Omental fat pad (tissue), 4 donors: ENCODE results near the gene PRORP. TPM values are rescaled to one million over a fixed set of nuclear protein-coding genes. Genes with fewer than 3 reads are reported as not detected.

ENCODE experiments used
- ATAC-seq: fragments of 150-250 bp; one replicate; pipeline ENCODE4 v1.9.1; 2016; ENCODE audit warnings: mild to moderate bottlenecking, moderate library complexity; ENCODE audit not compliant: low FRiP score
- DNase-seq: peaks from one replicate; pipeline ENCODE4 v3.0.0-alpha.2; 2019; ENCODE audit warnings: low spot score
- CTCF ChIP-seq, 3 donors: fragments of 450-650 bp; IDR thresholded peaks; one replicate each; pipeline ENCODE4 v1.5.1; 2016 to 2017; ENCODE audit warnings: antibody characterized with exemption in 3 of 3, mild to moderate bottlenecking in 3 of 3, moderate library complexity in 2 of 3
- total RNA-seq, 4 donors: library from RNA; depleted of rRNA; stranded (reverse); fragments of >200 nt; gene quantifications; one replicate each; pipeline ENCODE4 v1.1.0, GENCODE V29; 2016

PRORP gene
- total RNA-seq, 4 donors from 2014 or later = 19.4 to 31.4 (median 24.1) TPM

DNA sequence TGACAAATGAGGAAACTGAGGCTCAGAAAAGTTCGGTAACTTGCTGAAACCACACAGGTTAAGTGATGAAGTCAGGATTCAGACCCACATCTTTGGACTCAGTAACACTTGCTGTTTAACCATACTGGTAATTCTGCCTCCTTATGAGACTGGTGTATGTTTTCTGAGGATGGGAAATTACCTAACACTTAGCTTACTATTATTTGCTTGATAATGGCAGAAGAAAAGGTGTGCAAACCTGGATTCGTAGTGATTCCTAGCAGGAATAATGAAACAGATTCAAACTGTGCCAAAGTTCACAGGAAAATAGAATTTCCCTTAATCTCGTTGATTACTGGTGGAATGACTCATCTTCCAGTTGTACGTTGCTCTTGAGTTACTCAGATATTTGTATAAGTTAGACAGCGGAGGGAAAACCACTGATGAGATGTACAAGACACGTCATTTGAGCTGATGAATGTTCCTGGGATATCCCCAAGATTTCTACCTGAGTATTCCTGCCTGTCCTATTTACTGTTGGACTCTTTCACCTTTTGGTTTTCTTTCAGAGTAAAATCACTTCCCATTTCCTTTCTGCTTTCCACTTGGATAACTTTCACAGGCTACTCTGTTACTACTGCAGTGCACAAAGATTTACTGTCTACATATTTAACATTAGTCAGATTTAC lies 37.5 kb downstream of the PRORP start:
- ATAC-seq (peak; percentile 93), DNase-seq (no peak)
- no peak for TF ChIP-seq CTCF (IDR thresholded peaks at IDR 0.05)

DNA sequence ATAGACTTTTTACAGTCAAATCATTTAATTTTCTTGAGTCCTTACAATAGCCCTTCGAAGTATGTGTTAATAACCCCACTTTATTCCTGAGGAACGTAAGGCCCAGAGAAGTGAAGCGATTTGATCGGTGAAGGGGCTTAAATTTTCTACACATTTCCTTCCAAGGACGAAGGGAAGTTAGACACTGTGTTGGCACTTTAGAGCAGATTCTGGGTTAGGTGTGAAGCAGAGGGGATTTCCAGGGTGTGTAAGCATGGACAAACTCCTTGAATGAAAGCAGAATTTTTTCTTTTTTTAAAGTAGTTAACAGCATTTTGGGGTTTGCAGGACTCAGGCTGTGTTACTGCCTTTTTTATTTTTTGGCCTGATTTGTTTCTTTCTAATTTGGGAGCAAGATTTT lies 38.9 kb downstream of the PRORP start:
- DNase-seq (no peak), ATAC-seq (no peak)
- TF ChIP-seq CTCF (IDR thresholded peaks at IDR 0.05) = no peak

DNA sequence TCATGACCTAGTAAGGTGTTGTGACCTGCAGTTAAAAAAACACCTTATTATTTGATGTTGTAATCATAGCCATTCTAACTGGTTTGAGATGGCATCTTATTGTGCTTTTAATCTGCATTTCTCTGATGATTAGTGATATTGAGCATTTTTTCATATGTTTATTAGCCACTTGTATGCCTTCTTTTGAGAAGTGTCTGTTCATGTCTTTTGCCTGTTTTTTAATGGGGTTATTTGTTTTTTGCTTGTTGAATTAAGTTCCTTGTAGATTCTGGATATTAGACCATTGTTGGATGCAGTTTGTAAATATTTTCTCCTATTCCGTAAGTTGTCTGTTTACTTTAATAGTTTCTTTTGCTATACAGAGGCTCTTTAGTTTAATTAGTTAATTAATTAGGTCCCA lies 41.0 kb downstream of the PRORP start:
- no peak for ATAC-seq
- DNase-seq = no peak
- TF ChIP-seq CTCF (IDR thresholded peaks at IDR 0.05) = no peak

DNA sequence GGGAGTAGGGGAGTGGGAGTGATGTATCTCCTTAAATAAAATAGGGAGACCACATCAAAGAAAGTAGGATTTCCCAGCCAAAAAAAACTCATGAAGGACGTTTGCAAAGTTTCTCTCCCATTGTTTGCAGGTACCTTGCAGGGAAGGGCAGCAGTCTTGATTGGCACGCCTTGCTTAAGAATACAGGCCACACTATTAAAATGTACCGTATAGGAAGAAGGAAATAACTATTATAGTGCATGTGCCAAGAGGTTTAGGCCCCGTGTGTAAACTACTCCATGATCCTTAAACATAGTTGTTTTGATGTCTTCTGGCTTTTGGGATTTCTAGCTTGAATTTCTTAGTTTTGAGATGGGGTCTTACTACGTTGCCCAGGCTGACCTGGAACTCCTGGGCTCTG lies 42.5 kb downstream of the PRORP start:
- ATAC-seq = no peak
- TF ChIP-seq CTCF (IDR thresholded peaks at IDR 0.05) = no peak
- DNase-seq = no peak

DNA sequence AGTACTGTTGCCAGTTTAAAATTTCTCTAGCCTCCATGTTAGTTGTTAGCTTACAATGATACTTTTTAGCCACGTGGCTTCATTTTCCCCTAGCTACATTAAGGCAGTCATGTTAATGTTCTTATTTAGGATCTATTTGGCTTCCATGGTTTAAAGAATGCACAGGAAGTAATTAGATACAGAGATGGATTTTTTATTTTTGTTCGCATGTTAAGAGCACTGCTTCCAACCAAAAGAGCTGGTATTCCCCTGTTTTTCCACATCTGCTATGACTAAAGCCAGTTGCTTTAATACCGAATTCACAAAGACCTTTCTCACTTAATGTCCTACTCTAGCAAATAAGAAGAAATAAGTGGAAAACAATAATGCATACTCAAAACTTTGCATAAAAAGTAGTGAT lies 45.1 kb downstream of the PRORP start:
- ATAC-seq = no peak
- TF ChIP-seq CTCF (IDR thresholded peaks at IDR 0.05) = no peak
- DNase-seq = no peak

Other genes starting within 250 kb of the PRORP start
- 10 to 100 TPM; 22.7 to 86.7 (median 56.0) TPM for gene BAZ1A, start 247.2 kb upstream of the PRORP start, total RNA-seq
- gene SRP54, start 139.6 kb upstream of the PRORP start, total RNA-seq = 10 to 100 TPM; 41.0 to 64.0 (median 47.7) TPM
- gene FAM177A1, start 76.3 kb upstream of the PRORP start, total RNA-seq = 100 to 1,000 TPM in 1 of 4 donors, 10 to 100 TPM in 3; 35.7 to 123 (median 52.3) TPM
- 10 to 100 TPM; 18.1 to 47.6 (median 25.7) TPM for gene PPP2R3C, start 562 bp upstream of the PRORP start, total RNA-seq
- gene PSMA6, start 169.8 kb downstream of the PRORP start, total RNA-seq = 100 to 1,000 TPM; 158 to 180 (median 170) TPM